Measurements from ENCODE around the gene ZNF576.
A peak's percentile ranks its signal among the peaks of the same experiment; 100 is the strongest.
"Not testable (repeated sequence)": the region's sequence is repeated elsewhere in the genome, so short reads cannot be mapped to it uniquely, and the experiment has no call there.

ZNF576 gene

GRCh38 chr19:43574424-43575155 lies 21.8 kb upstream of the ZNF576 start:
- DNase-seq (ENCODE audit: low read depth in 4 of 4, low spot score in 1 of 4), result no peak

- DNase-seq (ENCODE audit: low read depth in 4 of 4, low spot score in 1 of 4), result peak; percentile 82 to 97 (median 93)
Observed at GRCh38 chr19:43575156-43575950, 21.0 kb upstream of the ZNF576 start, which contains the start of the genes PINLYP and XRCC1. PINLYP (plus strand) TSS chr19:43575801; CDS start chr19:43577192, 1,391 bp downstream. XRCC1 (minus strand) TSS chr19:43575527; CDS start chr19:43575458, 69 bp downstream.

GRCh38 chr19:43575955-43576878 lies 20.2 kb upstream of the ZNF576 start:
- DNase-seq (ENCODE audit: low read depth in 4 of 4, low spot score in 1 of 4), result no peak

GRCh38 chr19:43578787-43579186 lies 17.6 kb upstream of the ZNF576 start:
- DNase-seq (ENCODE audit: low read depth in 4 of 4, low spot score in 1 of 4), result no peak

GRCh38 chr19:43581467-43581866 lies 14.9 kb upstream of the ZNF576 start:
- no peak for DNase-seq (ENCODE audit: low read depth in 4 of 4, low spot score in 1 of 4)

- no peak for DNase-seq (ENCODE audit: low read depth in 4 of 4, low spot score in 1 of 4)
Observed at GRCh38 chr19:43582495-43582894, 13.9 kb upstream of the ZNF576 start.

- DNase-seq (ENCODE audit: low read depth in 4 of 4, low spot score in 1 of 4), result no peak
Observed at GRCh38 chr19:43584484-43584883, 11.9 kb upstream of the ZNF576 start.

- no peak for DNase-seq (ENCODE audit: low read depth in 4 of 4, low spot score in 1 of 4)
Observed at GRCh38 chr19:43586346-43586745, 10.0 kb upstream of the ZNF576 start.

- not testable (repeated sequence) for DNase-seq (ENCODE audit: low read depth in 4 of 4, low spot score in 1 of 4)
Observed at GRCh38 chr19:43587029-43587428, 9.4 kb upstream of the ZNF576 start.

GRCh38 chr19:43589277-43589676 lies 7.1 kb upstream of the ZNF576 start:
- DNase-seq (ENCODE audit: low read depth in 4 of 4, low spot score in 1 of 4), result no peak

GRCh38 chr19:43589678-43590077 lies 6.7 kb upstream of the ZNF576 start:
- DNase-seq (ENCODE audit: low read depth in 4 of 4, low spot score in 1 of 4), result no peak

GRCh38 chr19:43591904-43592772 lies 4.3 kb upstream of the ZNF576 start:
- no peak for DNase-seq (ENCODE audit: low read depth in 4 of 4, low spot score in 1 of 4)

GRCh38 chr19:43592800-43593350 lies 3.5 kb upstream of the ZNF576 start:
- no peak for DNase-seq (ENCODE audit: low read depth in 4 of 4, low spot score in 1 of 4)

- DNase-seq (ENCODE audit: low read depth in 4 of 4, low spot score in 1 of 4), result no peak
Observed at GRCh38 chr19:43594081-43594697, 2.2 kb upstream of the ZNF576 start.

GRCh38 chr19:43594710-43595604 lies 1.4 kb upstream of the ZNF576 start:
- DNase-seq (ENCODE audit: low read depth in 4 of 4, low spot score in 1 of 4), result peak in 3 of 4 experiments; percentile 29 to 60 (median 52)

- DNase-seq (ENCODE audit: low read depth in 4 of 4, low spot score in 1 of 4), result no peak
Observed at GRCh38 chr19:43595605-43595998, 793 bp upstream of the ZNF576 start.

GRCh38 chr19:43596842-43597461 lies 557 bp downstream of the ZNF576 start:
- no peak for DNase-seq (ENCODE audit: low read depth in 4 of 4, low spot score in 1 of 4)

- no peak for DNase-seq (ENCODE audit: low read depth in 4 of 4, low spot score in 1 of 4)
Observed at GRCh38 chr19:43597876-43598275, 1.5 kb downstream of the ZNF576 start.
